HFFc6 (cell line): ENCODE data around the gene MPEG1. TPM values are rescaled to one million over a fixed set of nuclear protein-coding genes. Genes with fewer than 3 reads are reported as not detected.

Experiments
- DNase-seq: peaks from one replicate; pipeline ENCODE4 v3.0.0-alpha.2; 2018
- H3K27ac Mint-ChIP-seq: 2 replicates; pipeline ENCODE4 v1.8.0; 2020; ENCODE audit warnings: mild to moderate bottlenecking, mixed read lengths
- H3K27me3 Mint-ChIP-seq: 2 replicates; pipeline ENCODE4 v1.8.0; 2021; ENCODE audit warnings: mild to moderate bottlenecking, moderate library complexity, mixed read lengths; ENCODE audit not compliant: insufficient read depth
- H3K36me3 Mint-ChIP-seq: 2 replicates; pipeline ENCODE4 v1.8.0; 2021; ENCODE audit warnings: low read depth, mixed read lengths
- H3K4me1 Mint-ChIP-seq: 2 replicates; pipeline ENCODE4 v1.8.0; 2020; ENCODE audit warnings: low read depth, mixed read lengths
- H3K4me3 Mint-ChIP-seq: 2 replicates; pipeline ENCODE4 v1.8.0; 2020; ENCODE audit warnings: mild to moderate bottlenecking, moderate library complexity, mixed read lengths
- H3K9me3 Mint-ChIP-seq: 2 replicates; pipeline ENCODE4 v1.8.0; 2020; ENCODE audit warnings: mild to moderate bottlenecking, mixed read lengths
- long read RNA-seq: library from polyadenylated mRNA; unstranded; transcript quantifications from one replicate; pipeline ENCODE4 v2.0.0, GENCODE V29; 2019
- total RNA-seq, 6 experiments: library from RNA; stranded (reverse); fragmentation: NEBNext Ultra II Directional; extraction: Animal tissue kit (Norgen Biotek cat#: 25700); gene quantifications; 2 replicates in 1 of 6; 3 replicates in 5 of 6; pipeline ENCODE4 v1.2.3, GENCODE V29; 2021
- TF ChIP-seq, protein P1 (sequence below): fragments of 200-600 bp; sonication (generic); IDR thresholded peaks from 2 replicates; pipeline ENCODE4 v1.5.0; 2021; ENCODE audit warnings: antibody characterized with exemption, mild to moderate bottlenecking

Gene MPEG1, protein sequence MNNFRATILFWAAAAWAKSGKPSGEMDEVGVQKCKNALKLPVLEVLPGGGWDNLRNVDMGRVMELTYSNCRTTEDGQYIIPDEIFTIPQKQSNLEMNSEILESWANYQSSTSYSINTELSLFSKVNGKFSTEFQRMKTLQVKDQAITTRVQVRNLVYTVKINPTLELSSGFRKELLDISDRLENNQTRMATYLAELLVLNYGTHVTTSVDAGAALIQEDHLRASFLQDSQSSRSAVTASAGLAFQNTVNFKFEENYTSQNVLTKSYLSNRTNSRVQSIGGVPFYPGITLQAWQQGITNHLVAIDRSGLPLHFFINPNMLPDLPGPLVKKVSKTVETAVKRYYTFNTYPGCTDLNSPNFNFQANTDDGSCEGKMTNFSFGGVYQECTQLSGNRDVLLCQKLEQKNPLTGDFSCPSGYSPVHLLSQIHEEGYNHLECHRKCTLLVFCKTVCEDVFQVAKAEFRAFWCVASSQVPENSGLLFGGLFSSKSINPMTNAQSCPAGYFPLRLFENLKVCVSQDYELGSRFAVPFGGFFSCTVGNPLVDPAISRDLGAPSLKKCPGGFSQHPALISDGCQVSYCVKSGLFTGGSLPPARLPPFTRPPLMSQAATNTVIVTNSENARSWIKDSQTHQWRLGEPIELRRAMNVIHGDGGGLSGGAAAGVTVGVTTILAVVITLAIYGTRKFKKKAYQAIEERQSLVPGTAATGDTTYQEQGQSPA
- total RNA-seq, result not detected
- long read RNA-seq, result 0 reads

- Mint-ChIP-seq H3K4me3 (no peak within 1 kb of the TSS), H3K4me1 (peaks cover 23% of the 10 kb centered on the region), H3K36me3 (no peaks in the 10 kb centered on the region), H3K27ac (no peak within 1 kb of the TSS), H3K27me3 (peaks cover 31% of the 10 kb centered on the region), H3K9me3 (no peaks in the 10 kb centered on the region)
- TF ChIP-seq, protein P1, sequence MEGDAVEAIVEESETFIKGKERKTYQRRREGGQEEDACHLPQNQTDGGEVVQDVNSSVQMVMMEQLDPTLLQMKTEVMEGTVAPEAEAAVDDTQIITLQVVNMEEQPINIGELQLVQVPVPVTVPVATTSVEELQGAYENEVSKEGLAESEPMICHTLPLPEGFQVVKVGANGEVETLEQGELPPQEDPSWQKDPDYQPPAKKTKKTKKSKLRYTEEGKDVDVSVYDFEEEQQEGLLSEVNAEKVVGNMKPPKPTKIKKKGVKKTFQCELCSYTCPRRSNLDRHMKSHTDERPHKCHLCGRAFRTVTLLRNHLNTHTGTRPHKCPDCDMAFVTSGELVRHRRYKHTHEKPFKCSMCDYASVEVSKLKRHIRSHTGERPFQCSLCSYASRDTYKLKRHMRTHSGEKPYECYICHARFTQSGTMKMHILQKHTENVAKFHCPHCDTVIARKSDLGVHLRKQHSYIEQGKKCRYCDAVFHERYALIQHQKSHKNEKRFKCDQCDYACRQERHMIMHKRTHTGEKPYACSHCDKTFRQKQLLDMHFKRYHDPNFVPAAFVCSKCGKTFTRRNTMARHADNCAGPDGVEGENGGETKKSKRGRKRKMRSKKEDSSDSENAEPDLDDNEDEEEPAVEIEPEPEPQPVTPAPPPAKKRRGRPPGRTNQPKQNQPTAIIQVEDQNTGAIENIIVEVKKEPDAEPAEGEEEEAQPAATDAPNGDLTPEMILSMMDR, result no peak
- no peak for DNase-seq
These were observed at the start of gene MPEG1 for GRCh38 chr11:59212744-59213631. Gene MPEG1, minus strand, starts transcription at chr11:59212927. Its CDS starts 62 bp downstream, at chr11:59212865.

DNA sequence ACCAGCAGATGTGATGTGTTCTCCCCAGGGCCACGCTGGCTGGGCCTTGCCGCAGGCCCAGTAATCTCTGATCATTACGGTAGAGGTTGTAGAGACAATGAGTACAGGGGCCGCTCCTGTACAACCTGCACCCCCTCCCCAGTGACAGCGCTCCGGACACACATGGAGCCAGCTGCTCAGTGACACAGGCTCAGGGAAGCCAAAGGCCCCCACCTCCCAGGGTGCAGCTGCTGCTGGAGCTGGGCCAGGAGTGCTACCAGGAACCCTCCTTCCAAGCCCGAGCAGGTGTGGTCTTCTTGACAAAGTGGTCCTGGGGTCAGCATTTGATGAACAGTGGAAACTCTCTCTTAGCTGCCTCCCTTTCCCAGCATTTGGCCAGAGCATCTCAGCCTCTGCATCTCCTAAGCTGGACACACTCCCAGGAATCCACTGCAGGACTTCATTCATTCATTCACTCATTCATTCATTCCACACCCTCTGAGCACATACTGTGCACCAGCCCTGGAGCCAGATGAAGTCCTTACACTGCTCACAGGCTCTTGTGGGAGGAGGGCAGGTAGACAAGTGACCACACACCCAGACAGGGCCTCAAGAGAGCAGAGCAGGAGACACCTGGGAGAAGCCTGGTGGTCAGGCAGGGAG lies 49.6 kb upstream of the MPEG1 start:
- Mint-ChIP-seq H3K36me3 (no peaks in the 10 kb centered on the region), H3K9me3 (no peaks in the 10 kb centered on the region), H3K4me1 (no peaks in the 10 kb centered on the region), H3K4me3 (no peak overlapping the region), H3K27me3 (peaks cover 6% of the 10 kb centered on the region), H3K27ac (no peak overlapping the region)
- no peak for DNase-seq
- TF ChIP-seq, protein P1, result no peak

DNA sequence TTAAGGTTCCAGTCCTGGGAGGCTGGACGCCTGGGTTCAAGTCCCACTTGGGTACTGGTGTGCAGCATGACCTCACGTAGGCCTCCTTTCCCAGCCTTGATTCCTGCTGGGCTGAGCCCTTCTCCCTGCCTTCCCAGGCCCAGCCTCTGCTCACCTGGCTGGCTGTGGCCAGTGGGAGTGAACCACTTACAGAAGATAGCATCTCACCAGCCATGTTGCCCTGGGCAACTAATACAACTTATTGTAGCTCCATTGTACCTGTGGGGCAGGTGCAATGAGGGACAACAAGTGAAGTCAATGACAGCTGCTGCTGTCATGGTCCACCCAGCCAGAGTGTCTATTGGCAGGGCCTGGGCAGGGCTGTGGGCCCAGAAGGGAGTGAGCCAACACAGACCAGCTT lies 48.4 kb upstream of the MPEG1 start:
- H3K27me3 Mint-ChIP-seq, result peaks cover 6% of the 10 kb centered on the region
- no peaks in the 10 kb centered on the region for H3K4me1 Mint-ChIP-seq
- DNase-seq, result no peak
- no peaks in the 10 kb centered on the region for H3K36me3 Mint-ChIP-seq
- no peaks in the 10 kb centered on the region for H3K9me3 Mint-ChIP-seq
- H3K27ac Mint-ChIP-seq, result no peak overlapping the region
- TF ChIP-seq, protein P1, result no peak
- no peak overlapping the region for H3K4me3 Mint-ChIP-seq

DNA sequence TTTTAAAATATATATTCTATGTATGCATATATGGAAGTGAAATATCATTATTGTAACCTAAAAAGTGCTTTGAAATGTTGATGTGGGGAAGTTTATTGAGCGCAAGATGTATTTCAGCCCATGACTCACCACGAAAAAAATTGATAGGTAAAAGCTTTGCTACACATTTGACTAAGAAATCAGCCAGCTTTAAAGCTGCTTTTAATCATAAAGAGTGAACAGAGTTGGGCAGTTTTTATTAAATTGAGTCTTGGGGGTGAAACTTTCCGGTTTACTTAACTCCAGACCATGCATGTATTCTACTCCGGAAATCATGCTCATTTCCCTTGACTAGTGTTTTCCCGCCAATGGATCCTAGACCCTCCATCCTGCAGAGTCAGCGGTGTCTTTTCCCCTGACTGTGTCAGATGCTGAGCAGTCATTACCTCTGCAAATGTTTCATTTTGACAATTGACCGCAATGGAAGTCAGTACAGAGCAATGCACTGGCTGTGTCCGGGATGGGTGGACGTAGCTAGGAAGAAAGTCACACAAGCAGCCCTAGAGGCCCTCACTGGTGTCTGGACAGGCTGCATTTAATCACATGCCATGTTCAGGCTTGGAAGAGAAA lies 47.2 kb upstream of the MPEG1 start:
- Mint-ChIP-seq H3K4me3 (no peak overlapping the region), H3K9me3 (no peaks in the 10 kb centered on the region; the same call in 1 of the 2 replicates), H3K36me3 (no peaks in the 10 kb centered on the region), H3K27me3 (peaks cover 9% of the 10 kb centered on the region), H3K27ac (no peak overlapping the region), H3K4me1 (no peaks in the 10 kb centered on the region)
- TF ChIP-seq, protein P1, result no peak
- no peak for DNase-seq
